GM18526 (cell line): ENCODE results near the gene CPVL.

ENCODE experiments used
- POLR2A ChIP-seq: IDR thresholded peaks from 3 replicates; pipeline ENCODE4 v1.6.1; 2011; ENCODE audit not compliant: insufficient read length; ENCODE audit errors: extremely low read depth

Gene CPVL

GRCh38 chr7:29066641-29067040 lies 79.7 kb downstream of the CPVL start:
- TF ChIP-seq POLR2A = no peak

- TF ChIP-seq POLR2A = no peak
These were observed 81.0 kb downstream of the CPVL start for GRCh38 chr7:29065181-29065857.

- TF ChIP-seq POLR2A = no peak
These were observed 82.5 kb downstream of the CPVL start for GRCh38 chr7:29063872-29064271.

GRCh38 chr7:29063236-29063635 lies 83.1 kb downstream of the CPVL start:
- TF ChIP-seq POLR2A = no peak

GRCh38 chr7:29053105-29053872 lies 93.0 kb downstream of the CPVL start:
- no peak for TF ChIP-seq POLR2A

GRCh38 chr7:29046978-29047377 lies 99.4 kb downstream of the CPVL start:
- no peak for TF ChIP-seq POLR2A

GRCh38 chr7:29045258-29046086 lies 100.9 kb downstream of the CPVL start:
- no peak for TF ChIP-seq POLR2A

- no peak for TF ChIP-seq POLR2A
These were observed 101.8 kb downstream of the CPVL start for GRCh38 chr7:29044554-29044953.

GRCh38 chr7:29043576-29043975 lies 102.8 kb downstream of the CPVL start:
- no peak for TF ChIP-seq POLR2A

- TF ChIP-seq POLR2A = no peak
These were observed 103.5 kb downstream of the CPVL start for GRCh38 chr7:29042824-29043231.

GRCh38 chr7:29041991-29042390 lies 104.3 kb downstream of the CPVL start:
- TF ChIP-seq POLR2A = no peak

- no peak for TF ChIP-seq POLR2A
These were observed 105.8 kb downstream of the CPVL start for GRCh38 chr7:29040579-29040925.

- TF ChIP-seq POLR2A = no peak
These were observed 106.3 kb downstream of the CPVL start for GRCh38 chr7:29039821-29040578.

GRCh38 chr7:29038463-29038862 lies 107.9 kb downstream of the CPVL start:
- no peak for TF ChIP-seq POLR2A
